Spleen (tissue), 11 donors: ENCODE data around the gene PPP1R18. TPM values are rescaled to one million over a fixed set of nuclear protein-coding genes. Genes with fewer than 3 reads are reported as not detected.

Experiments
- DNase-seq: peaks from one replicate; pipeline ENCODE4 v3.0.0-alpha.2; 2020
- H3K27ac ChIP-seq, 8 donors: fragments of 200-600 bp; sonication (generic) in 7 of 8; 1 replicate in 4 of 8; 2 replicates in 4 of 8; pipeline versions ENCODE4 v1.5.0 to v1.8.0; 2016 to 2021; ENCODE audit warnings: inconsistent platforms in 4 of 8, mild to moderate bottlenecking in 4 of 8, moderate library complexity in 1 of 8
- H3K27me3 ChIP-seq, 7 donors: fragments of 200-600 bp; sonication (generic) in 6 of 7; replicated peaks in 1 of 7; 1 replicate in 4 of 7; 2 replicates in 3 of 7; pipeline versions ENCODE4 v1.5.0 to v1.8.0; 2016 to 2021; ENCODE audit warnings: inconsistent platforms in 3 of 7, mild to moderate bottlenecking in 1 of 7
- H3K36me3 ChIP-seq, 6 donors: fragments of 200-600 bp; sonication (generic) in 5 of 6; 1 replicate in 4 of 6; 2 replicates in 2 of 6; pipeline versions ENCODE4 v1.5.0 to v1.8.0; 2016 to 2021; ENCODE audit warnings: inconsistent platforms in 2 of 6
- H3K4me1 ChIP-seq, 6 donors: fragments of 200-600 bp; sonication (generic) in 5 of 6; 1 replicate in 3 of 6; 2 replicates in 3 of 6; pipeline versions ENCODE4 v1.5.0 to v1.8.0; 2016 to 2021; ENCODE audit warnings: inconsistent platforms in 3 of 6
- H3K4me3 ChIP-seq, 8 donors: fragments of 200-600 bp; sonication (generic) in 7 of 8; 1 replicate in 4 of 8; 2 replicates in 4 of 8; pipeline versions ENCODE4 v1.5.0 to v1.8.0; 2016 to 2021; ENCODE audit warnings: inconsistent platforms in 4 of 8, mild to moderate bottlenecking in 4 of 8, moderate library complexity in 2 of 8
- H3K9me3 ChIP-seq, 8 donors: fragments of 200-600 bp; sonication (generic) in 7 of 8; 1 replicate in 4 of 8; 2 replicates in 4 of 8; pipeline versions ENCODE4 v1.5.0 to v1.8.0; 2016 to 2021; ENCODE audit warnings: inconsistent platforms in 4 of 8
- POLR2A ChIP-seq, 3 donors: fragments of 450-650 bp; IDR thresholded peaks; one replicate each; pipeline ENCODE4 v1.5.1; 2017; ENCODE audit warnings: antibody characterized with exemption in 3 of 3, mild to moderate bottlenecking in 1 of 3
- POLR2AphosphoS5 ChIP-seq, 3 donors: sonication (generic); formaldehyde crosslinking; IDR thresholded peaks; one replicate each; pipeline ENCODE4 v1.5.1; 2017; ENCODE audit warnings: antibody characterized with exemption in 3 of 3
- WGBS, 5 donors: extraction: QIAGEN DNeasy Blood & Tissue Kit in 3 of 5; methylation state at CpG; one replicate each; pipeline versions ENCODE4 v1.1.5 to v1.1.7; 2013 to 2018; 5-methylcytosine and 5-hydroxymethylcytosine counted together
- intact Hi-C: fragments of 100-400 bp; cut with DNase I; formaldehyde crosslinking; loops from one replicate; pipeline ENCODE4 v1.15.0; 2023; ENCODE audit warnings: low total_unique reads
- polyA plus RNA-seq, 3 donors: library from polyadenylated mRNA; stranded (reverse); fragments of 200-250 nt; gene quantifications; one replicate each; pipeline ENCODE4 v1.2.1, GENCODE V29; 2013
- total RNA-seq, 7 donors: library from RNA; depleted of rRNA in 3 of 7; stranded (reverse); fragments of >200 nt in 3 of 7; fragmentation: NEBNext Ultra II Directional in 4 of 7; extraction: Animal tissue kit (Norgen Biotek cat#: 25700) in 4 of 7; gene quantifications; one replicate each; pipeline versions ENCODE4 v1.1.0 to v1.2.1, GENCODE V29; 2016 to 2021
- TF ChIP-seq, protein P1 (sequence below), 11 experiments: fragments of 200-600 bp in 7 of 11; fragments of 450-650 bp in 4 of 11; sonication (generic) in 4 of 11; IDR thresholded peaks in 8 of 11; conservative IDR thresholded peaks in 3 of 11; 1 replicate in 7 of 11; 2 replicates in 4 of 11; pipeline versions ENCODE4 v1.4.0 to v1.8.0; 2016 to 2021; ENCODE audit warnings: antibody characterized with exemption in 11 of 11, inconsistent platforms in 4 of 11, mild to moderate bottlenecking in 1 of 11
- donor health status: healthy with polysubstance abuse.
- donor health status: DM: no; HTN: no; CAD: no; lungs with moderate emphysema.
- donor health status: DM: no; HTN: no; CAD: no.
- donor health status: Bipolar disorder and iron deficiency.
- donor health status: healthy.
- donor health status: DM: no; HTN: no; CAD: no.
- donor health status: DM: yes; HTN: yes; CAD: no.

Gene PPP1R18
- total and polyA plus RNA-seq, 10 donors: 128 to 188 (median 155) TPM

DNA sequence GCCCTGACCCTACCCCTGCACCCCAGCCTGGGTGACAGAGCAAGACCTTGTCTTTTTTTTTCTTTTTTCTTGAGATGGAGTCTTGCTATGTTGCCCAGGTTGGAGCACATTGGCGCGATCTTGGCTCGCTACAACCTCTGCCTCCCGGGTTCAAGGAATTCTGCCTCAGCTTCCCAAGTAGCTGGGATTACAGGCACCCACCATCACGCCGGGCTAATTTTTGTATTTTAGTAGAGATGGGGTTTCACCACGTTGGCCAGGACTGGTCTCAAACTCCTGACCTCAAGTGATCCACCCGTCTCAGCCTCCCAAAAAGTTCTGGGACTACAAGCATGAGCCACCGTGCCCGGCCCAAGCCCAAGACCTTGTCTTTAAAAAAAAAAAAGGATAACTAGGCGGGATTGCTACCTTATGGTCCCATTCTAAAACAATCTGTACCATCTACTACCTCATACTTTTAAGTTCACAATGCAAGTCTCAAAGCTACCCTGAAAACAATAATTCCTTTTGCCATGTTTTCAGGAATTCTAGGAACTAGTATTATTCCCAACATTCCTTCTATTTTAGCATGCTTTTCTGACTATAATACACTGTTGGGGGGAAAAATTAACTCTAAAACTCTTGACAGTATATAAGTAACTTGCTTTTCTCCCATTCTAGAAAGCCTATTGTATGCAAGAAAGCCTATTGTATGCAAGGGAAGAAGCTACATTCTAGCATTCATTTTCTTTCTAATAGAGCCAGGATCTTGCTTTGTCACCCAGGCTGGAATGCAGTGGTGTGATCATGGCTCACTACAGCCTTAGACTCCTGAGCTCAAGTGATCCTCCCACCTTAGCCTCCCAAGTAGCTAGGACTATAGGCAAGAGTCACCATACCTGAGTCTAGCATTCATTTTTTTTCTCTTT, 40.3 kb upstream of the PPP1R18 start:
- 84 to 89% (median 88%) methylated on average over 11 of the region's 11 CpGs for WGBS, 5 donors
- intact Hi-C loops: loop anchor here (10.0 kb wide), 1 partner anchor 112 kb away; the partner anchor contains the start of genes MRPS18B and PPP1R10
- H3K4me3 ChIP-seq: no peak overlapping the region
- peak in 1 of 3 donors; percentile 27 for TF ChIP-seq POLR2AphosphoS5 (IDR thresholded peaks at IDR 0.05)
- TF ChIP-seq, protein P1, sequence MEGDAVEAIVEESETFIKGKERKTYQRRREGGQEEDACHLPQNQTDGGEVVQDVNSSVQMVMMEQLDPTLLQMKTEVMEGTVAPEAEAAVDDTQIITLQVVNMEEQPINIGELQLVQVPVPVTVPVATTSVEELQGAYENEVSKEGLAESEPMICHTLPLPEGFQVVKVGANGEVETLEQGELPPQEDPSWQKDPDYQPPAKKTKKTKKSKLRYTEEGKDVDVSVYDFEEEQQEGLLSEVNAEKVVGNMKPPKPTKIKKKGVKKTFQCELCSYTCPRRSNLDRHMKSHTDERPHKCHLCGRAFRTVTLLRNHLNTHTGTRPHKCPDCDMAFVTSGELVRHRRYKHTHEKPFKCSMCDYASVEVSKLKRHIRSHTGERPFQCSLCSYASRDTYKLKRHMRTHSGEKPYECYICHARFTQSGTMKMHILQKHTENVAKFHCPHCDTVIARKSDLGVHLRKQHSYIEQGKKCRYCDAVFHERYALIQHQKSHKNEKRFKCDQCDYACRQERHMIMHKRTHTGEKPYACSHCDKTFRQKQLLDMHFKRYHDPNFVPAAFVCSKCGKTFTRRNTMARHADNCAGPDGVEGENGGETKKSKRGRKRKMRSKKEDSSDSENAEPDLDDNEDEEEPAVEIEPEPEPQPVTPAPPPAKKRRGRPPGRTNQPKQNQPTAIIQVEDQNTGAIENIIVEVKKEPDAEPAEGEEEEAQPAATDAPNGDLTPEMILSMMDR (IDR thresholded peaks at IDR 0.05 in 8 of 11, conservative IDR thresholded peaks at IDR 0.05 in 3 of 11): no peak
- TF ChIP-seq POLR2A (IDR thresholded peaks at IDR 0.05): no peak
- H3K27me3 ChIP-seq: no peaks in the 10 kb centered on the region
- peaks cover 27 to 90% (median 58%) of the 10 kb centered on the region in 6 donors for H3K4me1 ChIP-seq
- H3K27ac ChIP-seq: peak overlapping the region in 6 of 8 donors; percentile 8 to 98 (median 38)
- peak; percentile 41 for DNase-seq
- no peaks in the 10 kb centered on the region for H3K9me3 ChIP-seq
- H3K36me3 ChIP-seq: peaks cover 0 to 100% (median 86%) of the 10 kb centered on the region in 6 donors

DNA sequence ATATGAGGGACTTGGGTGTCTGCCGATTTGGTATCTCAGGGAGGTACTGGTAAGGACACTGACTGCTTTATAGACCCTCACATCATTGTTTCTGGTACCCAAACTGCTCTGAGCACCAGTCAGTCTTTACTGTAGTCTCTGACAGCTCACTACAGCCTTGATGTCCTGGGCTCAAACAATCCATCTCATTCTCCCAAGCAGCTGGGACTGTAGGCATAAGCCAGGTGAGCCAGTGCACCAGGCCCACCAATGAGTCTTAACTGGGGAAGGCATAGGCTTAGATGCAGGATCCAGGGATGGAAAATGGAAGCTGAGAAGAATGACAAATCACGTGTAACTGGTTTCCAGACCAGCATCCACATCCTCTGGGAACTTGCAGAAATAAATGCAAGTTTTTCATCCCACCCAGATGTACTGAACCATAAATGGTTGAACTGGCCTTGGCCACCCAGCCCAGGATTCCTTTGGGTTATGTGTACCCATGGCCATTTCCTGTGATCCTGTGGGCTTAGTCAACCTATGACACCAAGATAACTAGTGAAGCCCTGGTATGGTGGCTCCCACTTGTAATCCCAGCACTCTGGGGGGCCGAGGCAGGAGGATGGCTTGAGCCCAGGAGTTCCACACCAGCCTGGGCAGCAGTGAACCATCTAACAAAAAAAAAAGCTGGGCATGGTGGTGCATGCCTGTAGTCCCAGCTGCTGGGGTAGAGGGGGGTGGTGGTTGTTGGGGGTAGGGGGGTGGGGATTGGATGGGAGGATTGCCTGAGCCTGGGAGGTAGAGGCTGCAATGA, 39.5 kb upstream of the PPP1R18 start:
- WGBS, 5 donors: 57 to 77% (median 64%) methylated on average over 3 of the region's 3 CpGs
- TF ChIP-seq POLR2A (IDR thresholded peaks at IDR 0.05) (no peak), POLR2AphosphoS5 (IDR thresholded peaks at IDR 0.05) (peak in 1 of 3 donors; percentile 67)
- TF ChIP-seq, protein P1 (IDR thresholded peaks at IDR 0.05 in 8 of 11, conservative IDR thresholded peaks at IDR 0.05 in 3 of 11): no peak
- Histone ChIP-seq H3K4me1 (peaks cover 26 to 84% (median 54%) of the 10 kb centered on the region in 6 donors), H3K4me3 (no peak overlapping the region), H3K27ac (peak overlapping the region in 5 of 8 donors; percentile 33 to 98 (median 39)), H3K36me3 (peaks cover 0 to 91% (median 81%) of the 10 kb centered on the region in 6 donors), H3K27me3 (no peaks in the 10 kb centered on the region), H3K9me3 (no peaks in the 10 kb centered on the region)
- DNase-seq: peak; percentile 47
- intact Hi-C loops: loop anchor here (10.0 kb wide), 1 partner anchor 111 kb away; the partner anchor contains the start of genes MRPS18B and PPP1R10

DNA sequence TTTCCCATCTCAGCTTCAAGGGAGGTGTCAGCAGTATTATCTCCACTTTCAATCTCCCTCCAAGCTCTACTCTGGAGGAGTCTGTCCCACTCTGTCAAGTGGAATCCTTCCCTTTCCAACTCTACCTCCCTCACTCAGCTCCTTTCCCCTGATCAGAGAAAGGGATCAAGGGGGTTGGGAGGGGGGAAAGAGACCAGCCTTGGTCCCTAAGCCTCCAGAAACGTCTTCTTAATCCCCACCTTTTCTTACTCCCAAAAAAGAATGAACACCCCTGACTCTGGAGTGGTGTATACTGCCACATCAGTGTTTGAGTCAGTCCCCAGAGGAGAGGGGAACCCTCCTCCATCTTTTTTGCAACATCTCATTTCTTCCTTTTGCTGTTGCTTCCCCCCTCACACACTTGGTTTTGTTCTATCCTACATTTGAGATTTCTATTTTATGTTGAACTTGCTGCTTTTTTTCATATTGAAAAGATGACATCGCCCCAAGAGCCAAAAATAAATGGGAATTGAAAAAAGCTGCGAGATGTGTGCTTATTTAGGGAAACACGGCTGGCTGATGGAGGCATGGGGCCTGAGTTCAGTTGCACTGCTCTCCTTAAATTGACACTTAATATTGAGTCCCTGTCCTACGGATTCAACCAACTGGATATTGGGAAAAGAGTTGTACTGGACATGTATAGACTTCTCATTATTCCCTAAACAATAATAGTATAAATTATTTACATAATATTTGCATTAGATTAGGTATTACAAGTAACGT, 38.6 kb upstream of the PPP1R18 start:
- WGBS, 5 donors: 39 to 56% (median 54%) methylated on average over 6 of the region's 6 CpGs
- H3K4me3 ChIP-seq: no peak overlapping the region
- intact Hi-C loops: loop anchor here (10.0 kb wide), 1 partner anchor 110 kb away; the partner anchor contains the start of genes MRPS18B and PPP1R10
- TF ChIP-seq, protein P1 (IDR thresholded peaks at IDR 0.05 in 8 of 11, conservative IDR thresholded peaks at IDR 0.05 in 3 of 11): no peak
- TF ChIP-seq POLR2A (IDR thresholded peaks at IDR 0.05) (no peak), POLR2AphosphoS5 (IDR thresholded peaks at IDR 0.05) (no peak)
- H3K27me3 ChIP-seq: no peaks in the 10 kb centered on the region
- H3K27ac ChIP-seq: peak overlapping the region in 6 of 8 donors; percentile 20 to 98 (median 38)
- peaks cover 20 to 76% (median 47%) of the 10 kb centered on the region in 6 donors for H3K4me1 ChIP-seq
- no peaks in the 10 kb centered on the region for H3K9me3 ChIP-seq
- H3K36me3 ChIP-seq: peaks cover 0 to 83% (median 73%) of the 10 kb centered on the region in 6 donors
- peak; percentile 10 for DNase-seq
